ENCODE data around the gene MEOX2.

MEOX2 gene

GRCh38 chr7:15681186-15681585 lies 5.3 kb downstream of the MEOX2 start:
- DNase-seq (ENCODE audit: low read depth in 2 of 2) = no peak

GRCh38 chr7:15680446-15680845 lies 6.0 kb downstream of the MEOX2 start:
- DNase-seq (ENCODE audit: low read depth in 2 of 2) = no peak

GRCh38 chr7:15679306-15679705 lies 7.2 kb downstream of the MEOX2 start:
- no peak for DNase-seq (ENCODE audit: low read depth in 2 of 2)

- DNase-seq (ENCODE audit: low read depth in 2 of 2) = no peak
Measured at GRCh38 chr7:15678653-15679052, 7.8 kb downstream of the MEOX2 start.

DNA sequence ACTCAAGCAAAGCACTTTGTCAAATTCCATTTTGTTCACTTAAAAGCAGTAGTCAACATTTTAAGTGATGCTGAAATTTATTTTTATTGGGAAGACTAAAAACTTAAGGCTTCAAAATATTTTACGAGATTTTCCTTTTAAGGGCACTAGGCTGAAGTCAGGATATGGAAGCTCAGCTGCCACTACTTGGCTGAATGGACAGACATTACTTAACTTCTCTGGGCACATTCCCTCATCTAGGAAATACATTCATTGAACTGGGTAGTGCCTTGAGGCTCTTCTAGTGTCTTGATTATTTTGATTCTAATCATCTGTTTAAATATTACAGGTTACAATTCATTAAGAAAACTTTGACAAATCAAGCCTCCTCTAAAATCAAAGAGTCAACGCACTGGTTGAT lies 11.1 kb downstream of the MEOX2 start:
- DNase-seq (ENCODE audit: low read depth in 2 of 2) = no peak

DNA sequence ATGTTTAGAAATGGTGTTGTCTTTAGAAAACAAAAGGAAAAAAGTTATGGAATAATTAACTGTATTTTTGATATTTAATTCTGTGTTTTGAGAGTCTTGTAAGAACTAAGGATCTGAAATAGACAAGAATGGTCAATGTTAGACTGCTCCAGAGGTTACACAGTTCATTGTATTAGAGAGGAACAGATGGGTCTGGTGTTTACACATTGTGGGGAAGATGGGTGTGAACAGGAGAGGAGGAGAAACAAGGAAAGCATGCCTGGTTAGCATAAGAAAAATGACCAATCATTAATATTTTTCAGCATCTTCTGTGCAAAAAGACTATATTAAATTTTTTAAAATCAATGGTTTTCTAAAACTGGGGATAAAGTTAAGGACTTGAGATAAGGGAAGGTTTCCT lies 11.9 kb downstream of the MEOX2 start:
- DNase-seq (ENCODE audit: low read depth in 2 of 2) = no peak

DNA sequence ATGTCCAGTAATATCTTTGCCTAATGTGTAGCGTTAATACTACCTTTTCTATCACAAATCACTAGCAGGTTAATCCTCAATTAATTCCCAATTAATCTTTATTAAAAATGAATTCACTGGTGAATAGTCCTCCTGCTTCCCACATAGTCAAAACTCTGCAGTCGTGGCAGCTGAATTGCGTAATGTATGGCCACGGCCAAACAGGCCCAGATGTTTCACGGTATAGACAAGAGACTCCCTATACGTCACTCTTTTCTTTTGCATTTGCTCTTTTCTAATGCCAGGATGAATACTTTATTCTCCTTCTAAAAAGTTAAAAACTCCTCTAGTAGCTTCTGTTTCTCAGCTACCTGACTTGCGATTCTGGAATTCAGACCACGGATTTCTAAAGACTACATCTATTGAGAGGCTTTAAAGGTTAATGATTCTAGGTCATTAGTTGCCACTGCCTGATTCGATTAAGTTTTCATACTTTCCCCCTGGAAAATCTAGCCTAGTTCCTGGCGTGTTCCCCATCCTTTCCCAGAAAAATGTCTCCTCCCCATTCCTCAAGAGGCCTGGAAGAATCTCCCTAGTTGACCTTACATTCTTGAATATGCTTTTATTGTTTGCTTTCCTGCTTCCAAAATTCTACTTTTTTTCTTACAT lies 16.9 kb downstream of the MEOX2 start:
- no peak for DNase-seq (ENCODE audit: low read depth in 2 of 2)

- no peak for DNase-seq (ENCODE audit: low read depth in 2 of 2)
Measured at GRCh38 chr7:15667991-15668390, 18.5 kb downstream of the MEOX2 start.

GRCh38 chr7:15662451-15662850 lies 24.0 kb downstream of the MEOX2 start:
- no peak for DNase-seq (ENCODE audit: low read depth in 2 of 2)

- DNase-seq (ENCODE audit: low read depth in 2 of 2) = no peak
Measured at GRCh38 chr7:15658247-15658646, 28.2 kb downstream of the MEOX2 start.

DNA sequence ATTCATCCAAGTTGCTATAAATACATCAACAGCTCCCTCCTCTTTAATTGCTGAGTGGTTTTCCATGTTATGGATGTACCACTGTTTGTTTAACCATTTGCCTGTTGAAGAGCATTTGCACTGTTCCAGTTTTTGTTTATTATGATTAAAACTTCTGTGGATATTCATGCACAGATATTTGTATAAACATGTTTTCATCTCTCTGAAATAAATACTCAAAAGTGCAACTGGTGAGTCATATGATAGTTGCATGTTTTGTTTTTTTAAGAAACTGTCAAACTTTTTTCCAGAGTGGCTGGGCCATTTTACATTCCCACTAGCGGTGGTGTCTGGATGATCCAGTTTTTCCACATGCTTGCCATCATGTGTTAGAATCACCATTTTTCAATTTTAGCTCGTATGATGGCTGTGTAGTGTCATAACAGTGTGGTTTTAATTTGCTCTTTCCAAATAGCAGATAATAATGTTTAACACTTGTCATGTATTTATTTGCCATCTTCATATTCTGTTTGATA lies 33.6 kb downstream of the MEOX2 start:
- DNase-seq (ENCODE audit: low read depth in 2 of 2) = no peak

- no peak for DNase-seq (ENCODE audit: low read depth in 2 of 2)
Measured at GRCh38 chr7:15651693-15652092, 34.8 kb downstream of the MEOX2 start.

GRCh38 chr7:15650787-15651186 lies 35.7 kb downstream of the MEOX2 start:
- no peak for DNase-seq (ENCODE audit: low read depth in 2 of 2)

DNA sequence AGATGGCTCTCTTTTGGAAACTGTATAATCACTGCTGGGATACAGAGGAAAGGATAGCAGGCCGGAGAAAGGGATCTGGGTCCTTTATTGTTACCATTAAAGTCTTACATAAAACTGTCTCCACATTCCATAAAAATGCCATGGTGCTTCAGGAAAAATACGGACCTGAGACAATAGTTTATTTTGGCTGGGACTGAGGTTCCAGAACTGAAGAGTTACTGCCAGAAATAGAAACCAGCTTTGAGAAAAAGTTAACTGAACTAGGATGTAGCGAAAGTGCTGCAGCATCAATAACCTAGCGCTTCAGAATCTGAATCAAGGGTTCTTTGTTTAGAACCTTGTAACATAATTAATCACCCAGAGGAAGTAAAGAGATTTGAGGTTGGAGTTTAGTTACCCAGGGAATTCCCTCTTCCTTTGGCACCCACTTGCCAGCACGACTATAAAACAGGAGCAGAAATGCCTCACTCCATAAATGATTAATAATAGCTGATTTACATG lies 38.0 kb downstream of the MEOX2 start:
- DNase-seq (ENCODE audit: low read depth in 2 of 2) = no peak

GRCh38 chr7:15647309-15647708 lies 39.2 kb downstream of the MEOX2 start:
- DNase-seq (ENCODE audit: low read depth in 2 of 2) = no peak

- DNase-seq (ENCODE audit: low read depth in 2 of 2) = no peak
Measured at GRCh38 chr7:15643000-15643705, 43.3 kb downstream of the MEOX2 start.

- DNase-seq (ENCODE audit: low read depth in 2 of 2) = no peak
Measured at GRCh38 chr7:15628876-15629275, 57.6 kb downstream of the MEOX2 start.

DNA sequence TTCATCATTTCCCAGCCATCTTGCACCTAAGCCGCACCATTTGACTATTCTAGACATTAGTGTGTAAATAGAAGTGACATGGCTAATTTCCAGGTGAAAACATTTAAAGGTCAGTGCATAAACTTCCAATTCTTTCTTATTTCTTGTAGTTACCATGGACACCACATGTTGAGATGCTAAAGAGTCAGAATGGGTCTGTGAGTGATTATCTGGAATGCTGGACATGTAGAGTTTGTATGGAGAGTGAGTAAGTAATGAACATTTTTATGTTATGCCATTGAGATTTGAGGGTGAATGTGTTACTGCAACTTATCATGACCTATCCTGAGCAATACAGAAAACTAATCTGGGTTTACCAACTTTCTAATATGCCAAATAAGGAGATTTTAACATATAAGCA lies 60.4 kb downstream of the MEOX2 start:
- no peak for DNase-seq (ENCODE audit: low read depth in 2 of 2)

GRCh38 chr7:15625466-15625865 lies 61.0 kb downstream of the MEOX2 start:
- DNase-seq (ENCODE audit: low read depth in 2 of 2) = no peak

GRCh38 chr7:15621468-15621867 lies 65.0 kb downstream of the MEOX2 start:
- DNase-seq (ENCODE audit: low read depth in 2 of 2) = no peak

GRCh38 chr7:15620491-15621185 lies 65.8 kb downstream of the MEOX2 start:
- no peak for DNase-seq (ENCODE audit: low read depth in 2 of 2)

- no peak for DNase-seq (ENCODE audit: low read depth in 2 of 2)
Measured at GRCh38 chr7:15618275-15618674, 68.2 kb downstream of the MEOX2 start.

DNA sequence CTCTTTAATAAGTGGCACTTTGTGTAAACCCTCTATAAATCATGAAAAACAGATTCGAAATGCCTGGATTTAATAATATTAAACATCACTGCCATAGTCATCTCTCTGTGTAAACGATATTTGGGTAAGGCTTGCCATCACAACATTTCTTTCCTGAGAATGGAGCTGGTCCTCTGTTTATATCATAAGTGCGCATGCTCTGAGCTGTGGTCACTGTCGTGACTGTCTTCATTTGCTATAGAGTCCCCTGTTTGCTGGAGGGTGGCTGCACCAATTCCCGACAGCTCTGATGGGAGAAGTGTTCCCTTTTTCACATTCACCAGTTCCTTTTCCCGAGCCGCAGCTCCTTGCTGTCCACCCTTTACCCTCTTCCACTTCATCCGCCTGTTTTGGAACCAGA lies 74.3 kb downstream of the MEOX2 start:
- DNase-seq (ENCODE audit: low read depth in 2 of 2) = no peak
